GM08714 (cell line): Measurements from ENCODE around the gene MYL5.

Experiments
- H3K4me3 ChIP-seq: fragments of 200-500 bp; sonication (Bioruptor generic); 2 replicates; pipeline ENCODE4 v1.5.1; 2014; ENCODE audit warnings: mild to moderate bottlenecking, low read length, inconsistent platforms
- ZNF274 ChIP-seq: IDR thresholded peaks from 2 replicates; pipeline ENCODE4 v1.6.1; 2012; ENCODE audit warnings: mild to moderate bottlenecking, low read depth, low read length

MYL5 gene

DNA sequence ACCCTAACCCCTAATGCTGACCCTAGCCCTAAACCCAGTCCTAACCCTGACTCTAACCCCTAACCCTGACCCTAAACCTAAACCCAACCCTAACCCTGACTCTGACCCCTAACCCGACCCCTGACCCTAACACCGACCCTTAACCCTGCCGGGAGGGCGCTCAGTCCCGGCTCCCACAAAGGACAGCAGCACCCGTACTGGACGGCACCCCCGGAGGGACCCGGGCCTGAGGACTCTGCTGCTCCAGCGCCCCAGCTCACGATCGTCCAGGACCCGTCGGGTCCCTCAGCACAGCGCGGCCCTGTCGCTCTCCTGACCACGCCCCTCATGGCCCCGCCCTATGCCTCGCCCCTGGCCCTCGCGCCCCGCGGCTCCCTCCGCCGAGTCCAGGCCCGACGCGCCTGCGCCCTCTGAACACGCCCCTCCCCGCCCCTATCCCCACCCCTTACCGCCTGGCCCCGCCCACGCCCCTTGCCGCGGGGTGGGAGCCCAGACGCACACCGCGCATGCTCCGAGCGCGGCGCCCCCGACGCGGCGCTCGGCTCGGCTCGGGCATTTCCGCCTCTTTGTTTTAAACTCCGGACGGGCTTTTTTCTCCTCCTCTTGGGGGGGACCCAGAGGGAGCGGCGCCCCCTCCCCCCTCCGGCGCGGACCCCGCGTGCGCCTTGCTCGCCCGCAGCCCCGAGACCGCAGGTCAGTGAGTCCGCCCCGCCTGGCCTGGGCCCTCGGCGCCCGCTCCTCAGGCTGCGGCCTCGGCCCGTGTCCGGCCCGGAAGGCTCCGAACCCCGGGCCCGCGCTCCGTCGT, 31.1 kb downstream of the MYL5 start, which contains the start of gene PCGF3:
Gene PCGF3, plus strand, starts transcription at position 555 of the 805 bp plus-strand sequence. CDS start 27,849 bp downstream, outside the sequence.
- H3K4me3 ChIP-seq, result peak within 1 kb of the TSS; percentile 72
- TF ChIP-seq ZNF274, result no peak

DNA sequence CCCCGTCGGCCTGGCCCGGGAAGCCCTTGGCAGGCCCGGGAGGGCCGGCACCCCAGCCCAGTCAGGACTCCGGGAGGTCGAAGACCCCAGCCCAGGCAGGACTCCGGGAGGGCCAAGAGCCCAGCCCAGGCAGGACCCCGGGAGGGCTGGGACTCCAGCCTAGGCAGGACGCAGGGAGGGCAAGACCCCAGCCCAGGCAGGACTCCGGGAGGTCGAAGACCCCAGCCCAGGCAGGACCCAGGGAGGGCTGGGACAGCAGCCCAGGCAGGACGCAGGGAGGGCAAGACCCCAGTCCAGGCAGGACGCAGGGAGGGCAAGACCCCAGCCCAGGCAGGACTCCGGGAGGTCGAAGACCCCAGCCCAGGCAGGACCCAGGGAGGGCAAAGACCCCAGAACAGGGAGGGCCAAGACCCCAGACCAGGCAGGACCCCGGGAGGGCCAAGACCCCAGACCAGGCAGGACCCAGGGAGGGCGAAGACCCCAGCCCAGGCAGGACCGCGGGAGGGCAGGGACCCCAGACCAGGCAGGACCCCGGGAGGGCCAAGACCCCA, 31.8 kb downstream of the MYL5 start:
- peak overlapping the region; percentile 72 for H3K4me3 ChIP-seq

DNA sequence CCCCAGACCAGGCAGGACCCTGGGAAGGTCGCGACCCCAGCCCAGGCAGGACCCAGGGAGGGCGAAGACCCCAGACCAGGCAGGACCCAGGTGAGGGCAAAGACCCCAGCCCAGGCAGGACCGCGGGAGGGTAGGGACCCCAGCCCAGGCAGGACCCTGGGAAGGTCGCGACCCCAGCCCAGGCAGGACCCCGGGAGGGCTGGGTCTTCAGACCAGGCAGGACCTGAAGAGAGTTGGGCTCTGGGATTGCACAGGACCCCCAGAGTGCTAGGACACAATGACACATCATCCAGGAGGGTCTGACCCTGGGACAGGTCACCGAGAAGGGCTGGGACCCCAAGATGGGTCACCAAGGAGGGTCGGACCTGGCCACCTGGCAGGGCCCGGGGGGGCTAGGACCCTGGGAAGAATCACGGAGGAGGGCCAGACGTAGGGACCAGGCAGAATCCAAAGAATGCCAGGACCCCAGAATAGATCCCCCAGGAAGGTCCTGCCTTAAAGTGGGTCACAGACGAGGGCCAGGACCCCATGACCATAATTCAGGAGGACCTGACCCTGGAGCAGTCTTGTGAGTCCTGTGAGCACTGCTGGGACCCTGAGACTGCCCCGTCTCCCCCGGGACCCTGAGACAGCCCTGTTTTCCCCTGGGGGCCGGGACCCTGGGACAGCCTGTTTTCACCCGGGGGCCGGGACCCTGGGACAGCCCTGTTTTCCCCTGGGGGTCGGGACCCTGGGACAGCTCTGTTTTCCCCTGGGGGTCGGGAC, 32.7 kb downstream of the MYL5 start:
- TF ChIP-seq ZNF274, result no peak
- peak overlapping the region; percentile 72; the same call in 1 of the 2 replicates for H3K4me3 ChIP-seq

DNA sequence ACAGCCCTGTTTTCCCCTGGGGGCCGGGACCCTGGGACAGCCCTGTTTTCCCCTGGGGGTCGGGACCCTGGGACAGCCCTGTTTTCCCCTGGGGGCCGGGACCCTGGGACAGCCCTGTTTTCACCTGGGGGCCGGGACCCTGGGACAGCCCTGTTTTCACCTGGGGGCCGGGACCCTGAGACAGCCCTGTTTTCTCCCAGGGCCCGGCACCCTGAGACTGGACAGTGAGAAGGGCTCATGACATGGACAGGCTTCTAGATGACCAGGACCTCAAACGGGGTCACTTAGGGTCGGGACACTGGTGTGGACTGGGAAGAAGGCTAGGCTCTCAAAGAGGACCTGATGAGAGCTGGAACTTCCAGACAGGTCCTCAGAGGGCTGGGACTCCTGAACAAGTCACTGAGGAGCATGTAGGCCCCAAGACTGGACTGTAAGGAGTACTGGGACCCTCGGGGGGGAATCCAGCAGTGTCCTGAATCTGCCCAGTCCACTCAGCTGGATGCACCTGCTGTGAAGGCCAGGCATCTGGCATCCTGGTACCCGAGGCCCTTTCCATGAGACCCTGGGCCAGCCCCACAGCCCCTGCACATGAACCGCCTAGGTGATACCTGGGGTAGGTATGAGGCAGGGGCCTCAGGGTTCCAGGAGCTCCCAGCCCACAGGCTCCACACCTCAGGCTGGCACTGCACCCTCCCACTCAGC, 33.7 kb downstream of the MYL5 start:
- TF ChIP-seq ZNF274, result no peak
- H3K4me3 ChIP-seq, result no peak overlapping the region

DNA sequence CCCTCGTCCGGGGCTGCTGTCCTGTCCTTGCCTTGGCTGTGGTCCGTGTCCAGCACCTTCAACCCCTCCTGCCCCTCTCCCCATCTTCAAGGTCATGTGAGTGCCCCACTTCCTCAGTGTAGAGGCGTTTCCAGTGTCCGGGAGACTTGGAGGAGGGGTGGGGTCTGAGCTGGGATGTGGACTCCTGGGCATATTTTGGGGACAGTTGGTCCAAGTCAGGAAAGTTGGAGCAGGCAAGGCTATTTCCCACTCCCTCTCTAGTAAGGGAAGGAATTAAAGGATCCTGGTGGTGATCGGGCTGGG, 34.2 kb downstream of the MYL5 start:
- no peak overlapping the region for H3K4me3 ChIP-seq
- TF ChIP-seq ZNF274, result no peak

DNA sequence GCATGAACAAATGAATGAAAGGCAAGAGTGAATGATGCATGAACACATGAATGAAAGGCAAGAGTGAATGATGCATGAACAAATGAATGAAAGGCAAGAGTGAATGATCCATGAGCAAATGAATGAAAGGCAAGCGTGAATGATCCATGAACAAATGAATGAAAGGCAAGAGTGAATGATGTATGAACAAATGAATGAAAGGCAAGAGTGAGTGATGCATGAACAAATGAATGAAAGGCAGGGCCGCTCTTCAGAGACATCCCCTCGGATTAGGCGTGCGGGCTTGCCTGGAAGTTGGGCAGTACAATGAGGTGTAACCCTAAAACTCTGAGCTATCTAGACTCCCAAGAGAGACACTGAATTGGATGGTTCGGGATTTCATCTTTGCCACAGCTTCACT, 35.0 kb downstream of the MYL5 start:
- no peak for TF ChIP-seq ZNF274
- no peak overlapping the region for H3K4me3 ChIP-seq

DNA sequence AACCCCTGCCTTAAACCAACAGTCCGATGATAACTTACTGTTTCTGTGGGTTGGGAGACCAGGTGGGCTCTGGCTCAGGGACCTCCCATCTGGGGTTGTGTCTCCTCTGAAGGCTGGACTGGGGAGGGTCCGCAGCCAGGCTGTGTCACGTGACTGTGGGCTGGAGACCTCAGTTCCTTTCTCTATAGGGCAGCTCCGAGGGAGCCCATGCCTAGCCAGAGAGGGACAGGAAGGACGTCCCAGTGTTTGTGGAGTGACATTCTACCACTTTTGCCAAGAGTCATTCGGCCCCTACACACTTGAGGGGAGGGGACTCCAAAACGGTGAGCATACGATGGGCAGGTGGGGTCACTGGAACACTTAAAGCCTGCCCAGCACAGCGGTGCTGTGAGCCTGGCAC, 35.8 kb downstream of the MYL5 start:
- no peak for TF ChIP-seq ZNF274
- no peak overlapping the region for H3K4me3 ChIP-seq

DNA sequence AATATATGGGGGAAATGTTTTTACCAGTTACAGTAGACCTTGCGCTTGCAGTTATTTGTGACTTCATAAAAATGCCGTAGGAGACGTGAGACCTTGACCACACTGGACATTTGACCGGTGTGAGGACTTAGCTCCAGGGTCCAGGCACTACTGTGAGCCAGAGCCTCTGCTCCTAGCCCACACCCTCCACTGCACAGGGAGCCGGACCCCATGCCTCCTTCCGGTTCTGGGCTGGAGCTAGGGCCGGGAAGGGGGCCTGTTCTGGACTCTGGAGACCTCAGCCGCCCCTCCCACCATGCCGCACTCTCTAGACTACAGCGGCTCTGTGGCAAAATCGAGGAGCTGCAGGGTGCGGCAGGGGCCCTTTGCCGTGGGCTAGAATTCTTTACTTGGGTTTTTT, 36.6 kb downstream of the MYL5 start:
- H3K4me3 ChIP-seq, result no peak overlapping the region

DNA sequence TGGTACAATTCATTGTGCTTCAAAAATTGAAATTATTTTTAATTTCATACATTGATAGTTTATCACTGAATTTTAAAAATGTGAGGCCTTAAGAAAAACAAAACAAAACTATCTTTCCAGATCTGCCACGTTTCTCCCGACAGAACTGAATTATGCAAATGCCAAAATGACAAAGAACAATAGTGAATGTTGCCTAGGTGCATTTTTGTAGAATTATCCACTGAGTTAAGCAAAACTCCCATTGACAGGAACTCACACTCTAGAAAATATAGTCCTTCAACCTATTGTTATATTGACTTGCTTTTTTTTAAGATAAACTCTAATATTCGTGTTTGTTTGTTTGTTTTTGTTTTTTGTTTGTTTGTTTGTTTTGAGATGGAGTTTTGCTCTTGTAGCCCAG, 37.8 kb downstream of the MYL5 start:
- no peak for TF ChIP-seq ZNF274
- no peak overlapping the region for H3K4me3 ChIP-seq

More for the DNA sequence above, 36.6 kb downstream of the MYL5 start:
- TF ChIP-seq ZNF274, result no peak

DNA sequence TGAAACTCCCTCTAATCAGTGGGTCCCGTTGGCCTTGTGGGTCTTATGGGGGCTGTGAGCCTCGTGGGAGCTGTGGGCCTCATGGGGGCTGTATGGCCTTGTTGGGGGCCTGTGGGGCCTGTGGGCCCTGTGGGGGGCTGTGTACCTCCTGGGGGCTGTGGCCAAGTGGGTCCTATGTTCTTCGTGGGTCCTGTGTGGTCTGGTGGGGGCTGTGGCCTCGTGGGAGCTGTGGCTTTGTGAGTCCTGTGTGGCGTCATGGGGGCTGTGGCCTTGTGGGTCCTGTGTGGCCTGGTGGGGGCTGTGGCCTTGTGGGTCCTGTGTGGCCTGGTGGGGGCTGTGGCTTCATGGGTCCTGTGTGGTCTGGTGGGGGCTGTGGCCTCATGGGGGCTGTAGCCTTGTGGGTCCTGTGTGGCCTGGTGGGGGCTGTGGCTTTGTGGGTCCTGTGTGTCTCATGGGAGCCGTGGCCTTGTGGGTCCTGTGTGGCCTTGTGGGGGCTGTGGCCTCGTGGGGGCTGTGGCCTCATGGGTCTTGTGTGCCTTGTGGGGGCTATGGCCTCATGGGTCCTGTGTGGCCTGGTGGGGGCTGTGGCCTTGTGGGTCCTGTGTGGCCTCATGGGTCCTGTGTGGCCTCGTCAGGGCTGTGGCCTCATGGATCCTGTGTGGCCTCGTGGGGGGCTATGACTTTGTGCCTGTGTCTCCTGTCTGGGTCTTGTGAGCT, 38.7 kb downstream of the MYL5 start:
- TF ChIP-seq ZNF274, result no peak
- no peak overlapping the region for H3K4me3 ChIP-seq

DNA sequence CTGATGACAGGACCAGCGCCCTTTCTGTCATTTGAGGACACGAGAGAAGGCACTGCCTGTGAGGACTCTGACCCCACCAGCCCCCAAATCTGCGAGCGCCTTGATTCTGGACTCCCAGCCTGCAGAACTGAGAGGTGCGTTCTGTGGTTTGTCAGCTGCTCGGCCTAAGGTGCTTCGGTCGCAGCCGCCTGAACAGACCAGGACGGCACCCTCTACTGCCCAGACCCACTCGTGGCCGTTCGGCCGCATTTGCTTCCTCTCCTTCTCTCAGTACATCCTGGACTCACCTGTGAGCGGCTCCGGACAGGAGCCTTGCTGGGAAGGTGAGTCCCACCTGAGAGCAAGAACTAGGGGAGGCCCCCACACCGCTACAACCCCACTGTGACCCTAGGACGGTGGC, 39.7 kb downstream of the MYL5 start:
- TF ChIP-seq ZNF274, result no peak
- H3K4me3 ChIP-seq, result no peak overlapping the region

DNA sequence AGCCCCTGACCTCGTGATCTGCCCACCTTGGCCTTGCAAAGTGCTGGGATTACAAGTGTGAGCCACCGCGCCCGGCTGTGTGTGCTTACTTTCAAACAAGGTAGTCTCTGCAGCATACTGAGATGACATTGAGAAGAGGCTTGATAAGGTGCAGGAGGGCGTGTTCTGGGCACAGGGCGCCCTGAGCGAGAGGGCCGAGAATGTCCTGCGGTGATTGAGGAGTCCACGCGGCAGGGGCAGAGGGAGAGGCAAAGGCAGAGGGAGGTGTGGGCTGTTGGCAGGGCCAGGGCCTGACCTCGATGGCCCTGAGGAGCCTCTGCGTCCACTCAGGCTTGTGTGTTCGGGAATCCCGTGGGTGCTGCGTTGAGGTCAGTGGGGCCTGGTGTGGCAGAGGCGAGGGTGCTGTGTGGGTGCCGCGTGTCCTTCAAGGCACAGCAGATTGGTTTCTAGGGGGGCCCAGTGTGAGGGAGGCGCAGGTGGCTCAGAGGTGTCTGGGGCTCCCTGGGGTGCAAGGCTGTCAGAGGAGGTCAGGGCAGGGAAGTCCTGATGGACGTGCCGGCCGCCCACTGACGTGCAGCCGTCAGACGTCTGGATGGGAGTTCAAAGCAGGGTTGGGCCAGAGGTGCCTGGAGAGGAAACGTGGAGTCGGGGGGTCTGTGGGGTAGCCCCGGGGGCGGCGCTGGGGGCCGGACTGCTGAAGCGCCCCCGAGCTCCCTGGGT, 43.4 kb downstream of the MYL5 start:
- H3K4me3 ChIP-seq, result no peak overlapping the region
- TF ChIP-seq ZNF274, result no peak

DNA sequence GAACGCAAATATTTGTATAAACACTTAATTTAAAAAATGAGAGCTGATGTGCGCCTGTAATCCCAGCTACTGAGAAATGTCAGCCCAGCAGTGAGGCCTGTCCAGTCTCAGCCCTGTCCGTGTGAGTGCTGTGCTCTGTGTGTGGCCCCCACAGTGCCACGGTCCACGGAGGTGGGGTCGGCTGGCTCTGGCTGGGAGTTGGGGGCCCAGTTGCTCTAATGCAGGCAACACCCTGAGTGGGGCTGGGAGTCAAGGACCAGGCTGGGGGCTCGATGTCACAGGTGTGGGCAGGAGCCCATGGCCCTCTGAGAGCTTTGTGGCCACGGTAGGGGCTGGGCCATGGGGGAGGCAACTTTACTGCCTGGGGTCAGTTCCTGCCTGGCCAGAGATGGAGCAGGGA, 44.1 kb downstream of the MYL5 start:
- TF ChIP-seq ZNF274, result no peak
- no peak overlapping the region for H3K4me3 ChIP-seq
